ENCODE measurements around the gene B4GALT7. TPM values are rescaled to one million over a fixed set of nuclear protein-coding genes. Genes with fewer than 3 reads are reported as not detected.
A peak's percentile ranks its signal among the peaks of the same experiment; 100 is the strongest.

Gene B4GALT7
- total RNA-seq, 1 donor from 2014 or later, result 40.7 TPM

DNA sequence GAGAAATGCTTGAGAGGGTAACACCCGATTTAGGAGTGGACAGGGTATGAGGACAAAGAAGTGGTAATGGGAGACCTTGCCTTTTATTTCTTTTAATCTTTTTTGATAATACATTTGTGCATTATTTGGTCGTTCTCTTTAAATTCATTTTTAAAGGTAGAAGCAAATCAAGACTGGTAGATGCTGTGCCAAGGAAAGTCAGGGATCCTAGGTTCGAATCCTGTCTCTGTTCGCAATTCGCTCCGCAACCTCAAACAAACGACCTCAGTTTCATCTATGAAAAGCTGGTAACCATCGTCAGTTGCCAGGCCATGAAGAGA, 8.3 kb upstream of the B4GALT7 start:
- H3K36me3 ChIP-seq (ENCODE audit: control insufficient read depth, insufficient read depth, low read length), result peaks cover 1% of the 10 kb centered on the region
- TF ChIP-seq, protein P1, sequence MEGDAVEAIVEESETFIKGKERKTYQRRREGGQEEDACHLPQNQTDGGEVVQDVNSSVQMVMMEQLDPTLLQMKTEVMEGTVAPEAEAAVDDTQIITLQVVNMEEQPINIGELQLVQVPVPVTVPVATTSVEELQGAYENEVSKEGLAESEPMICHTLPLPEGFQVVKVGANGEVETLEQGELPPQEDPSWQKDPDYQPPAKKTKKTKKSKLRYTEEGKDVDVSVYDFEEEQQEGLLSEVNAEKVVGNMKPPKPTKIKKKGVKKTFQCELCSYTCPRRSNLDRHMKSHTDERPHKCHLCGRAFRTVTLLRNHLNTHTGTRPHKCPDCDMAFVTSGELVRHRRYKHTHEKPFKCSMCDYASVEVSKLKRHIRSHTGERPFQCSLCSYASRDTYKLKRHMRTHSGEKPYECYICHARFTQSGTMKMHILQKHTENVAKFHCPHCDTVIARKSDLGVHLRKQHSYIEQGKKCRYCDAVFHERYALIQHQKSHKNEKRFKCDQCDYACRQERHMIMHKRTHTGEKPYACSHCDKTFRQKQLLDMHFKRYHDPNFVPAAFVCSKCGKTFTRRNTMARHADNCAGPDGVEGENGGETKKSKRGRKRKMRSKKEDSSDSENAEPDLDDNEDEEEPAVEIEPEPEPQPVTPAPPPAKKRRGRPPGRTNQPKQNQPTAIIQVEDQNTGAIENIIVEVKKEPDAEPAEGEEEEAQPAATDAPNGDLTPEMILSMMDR (IDR thresholded peaks at IDR 0.05; ENCODE audit: insufficient read depth, low read length, poor library complexity, severe bottlenecking), result no peak
- peaks cover 7% of the 10 kb centered on the region for H3K27me3 ChIP-seq (ENCODE audit: control insufficient read depth, insufficient read depth, low read length)
- no peak for DNase-seq (ENCODE audit: low read depth)
- peak overlapping the region; percentile 98 for H3K4me3 ChIP-seq (ENCODE audit: low read depth, low read length)

GRCh38 chr5:177592010-177592834, 7.7 kb upstream of the B4GALT7 start, which contains the start of gene TMED9:
Gene TMED9 (plus strand): TSS chr5:177592203. CDS start chr5:177592215, 12 bp downstream.
- peaks cover 1% of the 10 kb centered on the region for H3K36me3 ChIP-seq (ENCODE audit: control insufficient read depth, insufficient read depth, low read length)
- H3K4me3 ChIP-seq (ENCODE audit: low read depth, low read length), result peak within 1 kb of the TSS; percentile 98
- peak; percentile 43 for DNase-seq (ENCODE audit: low read depth)
- H3K27me3 ChIP-seq (ENCODE audit: control insufficient read depth, insufficient read depth, low read length), result peaks cover 6% of the 10 kb centered on the region
- TF ChIP-seq, protein P1 (IDR thresholded peaks at IDR 0.05; ENCODE audit: insufficient read depth, low read length, poor library complexity, severe bottlenecking), result no peak

DNA sequence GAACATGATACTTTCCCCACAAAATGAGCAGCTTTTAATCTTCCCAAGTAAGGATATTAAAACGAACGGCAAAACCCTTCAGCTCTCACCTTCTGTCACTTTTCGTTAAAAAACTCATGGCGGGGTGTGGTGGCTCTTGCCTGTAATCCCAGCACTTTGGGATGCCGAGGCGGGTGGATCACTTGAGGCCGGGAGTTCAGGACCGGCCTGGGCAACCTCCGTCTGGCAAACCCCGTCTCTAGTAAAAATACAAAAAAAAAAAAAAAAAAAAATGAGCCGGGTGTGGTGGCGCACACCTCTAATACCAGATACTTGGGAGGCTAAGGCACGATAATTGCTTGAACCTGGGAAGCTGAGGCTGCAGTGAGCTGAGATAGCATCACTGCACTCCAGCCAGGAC, 7.0 kb upstream of the B4GALT7 start:
- TF ChIP-seq, protein P1 (IDR thresholded peaks at IDR 0.05; ENCODE audit: insufficient read depth, low read length, poor library complexity, severe bottlenecking), result no peak
- H3K4me3 ChIP-seq (ENCODE audit: low read depth, low read length), result peak overlapping the region; percentile 98
- H3K36me3 ChIP-seq (ENCODE audit: control insufficient read depth, insufficient read depth, low read length), result peaks cover 1% of the 10 kb centered on the region
- H3K27me3 ChIP-seq (ENCODE audit: control insufficient read depth, insufficient read depth, low read length), result peaks cover 5% of the 10 kb centered on the region
- DNase-seq (ENCODE audit: low read depth), result no peak

GRCh38 chr5:177593511-177593910, 6.4 kb upstream of the B4GALT7 start:
- TF ChIP-seq, protein P1 (IDR thresholded peaks at IDR 0.05; ENCODE audit: insufficient read depth, low read length, poor library complexity, severe bottlenecking), result no peak
- DNase-seq (ENCODE audit: low read depth), result no peak
- Histone ChIP-seq H3K27me3 (ENCODE audit: control insufficient read depth, insufficient read depth, low read length) (peaks cover 1% of the 10 kb centered on the region), H3K4me3 (ENCODE audit: low read depth, low read length) (no peak overlapping the region), H3K36me3 (ENCODE audit: control insufficient read depth, insufficient read depth, low read length) (peaks cover 1% of the 10 kb centered on the region)

DNA sequence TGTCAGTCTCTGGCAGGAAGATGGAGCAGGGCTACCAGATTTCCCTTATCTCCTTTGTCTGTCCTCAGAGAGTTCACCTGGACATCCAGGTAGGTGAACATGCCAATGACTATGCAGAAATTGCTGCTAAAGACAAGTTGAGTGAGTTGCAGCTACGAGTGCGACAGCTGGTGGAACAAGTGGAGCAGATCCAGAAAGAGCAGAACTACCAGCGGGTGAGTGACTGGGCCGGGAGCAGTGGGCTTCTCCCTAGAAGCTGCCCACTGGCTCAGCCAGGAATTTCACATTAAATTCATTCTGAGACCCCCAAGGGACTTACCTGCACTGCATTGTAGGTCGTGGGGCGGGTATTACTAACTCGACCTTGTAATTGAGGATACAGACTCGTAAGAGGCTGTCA, 5.9 kb upstream of the B4GALT7 start:
- no peak overlapping the region for H3K4me3 ChIP-seq (ENCODE audit: low read depth, low read length)
- H3K27me3 ChIP-seq (ENCODE audit: control insufficient read depth, insufficient read depth, low read length), result no peaks in the 10 kb centered on the region
- H3K36me3 ChIP-seq (ENCODE audit: control insufficient read depth, insufficient read depth, low read length), result peaks cover 1% of the 10 kb centered on the region
- TF ChIP-seq, protein P1 (IDR thresholded peaks at IDR 0.05; ENCODE audit: insufficient read depth, low read length, poor library complexity, severe bottlenecking), result no peak
- DNase-seq (ENCODE audit: low read depth), result no peak

Data from kidney epithelial cell (primary cell).